ENCODE data around the gene MARS1. TPM values are rescaled to one million over a fixed set of nuclear protein-coding genes. Genes with fewer than 3 reads are reported as not detected.

The MARS1 gene
- total RNA-seq, 4 donors from 2014 or later = 37.7 to 81.1 (median 42.0) TPM

DNA sequence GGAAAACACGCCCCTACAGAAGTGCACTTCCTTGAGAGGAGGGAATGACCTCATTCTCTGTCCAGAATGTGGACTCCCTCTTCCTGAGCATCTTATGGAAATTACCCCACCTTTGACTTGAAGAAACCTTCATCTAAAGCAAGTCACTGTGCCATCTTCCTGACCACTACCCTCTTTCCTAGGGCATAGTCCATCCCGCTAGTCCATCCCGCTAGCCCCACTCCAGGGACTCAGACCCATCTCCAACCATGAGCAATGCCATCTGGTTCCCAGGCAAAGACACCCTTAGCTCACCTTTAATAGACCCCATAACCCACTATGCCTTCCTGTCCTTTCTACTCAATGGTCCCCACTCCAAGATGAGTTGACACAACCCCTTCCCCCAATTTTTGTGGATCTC lies 37.8 kb upstream of the MARS1 start:
- TF ChIP-seq, protein P1, sequence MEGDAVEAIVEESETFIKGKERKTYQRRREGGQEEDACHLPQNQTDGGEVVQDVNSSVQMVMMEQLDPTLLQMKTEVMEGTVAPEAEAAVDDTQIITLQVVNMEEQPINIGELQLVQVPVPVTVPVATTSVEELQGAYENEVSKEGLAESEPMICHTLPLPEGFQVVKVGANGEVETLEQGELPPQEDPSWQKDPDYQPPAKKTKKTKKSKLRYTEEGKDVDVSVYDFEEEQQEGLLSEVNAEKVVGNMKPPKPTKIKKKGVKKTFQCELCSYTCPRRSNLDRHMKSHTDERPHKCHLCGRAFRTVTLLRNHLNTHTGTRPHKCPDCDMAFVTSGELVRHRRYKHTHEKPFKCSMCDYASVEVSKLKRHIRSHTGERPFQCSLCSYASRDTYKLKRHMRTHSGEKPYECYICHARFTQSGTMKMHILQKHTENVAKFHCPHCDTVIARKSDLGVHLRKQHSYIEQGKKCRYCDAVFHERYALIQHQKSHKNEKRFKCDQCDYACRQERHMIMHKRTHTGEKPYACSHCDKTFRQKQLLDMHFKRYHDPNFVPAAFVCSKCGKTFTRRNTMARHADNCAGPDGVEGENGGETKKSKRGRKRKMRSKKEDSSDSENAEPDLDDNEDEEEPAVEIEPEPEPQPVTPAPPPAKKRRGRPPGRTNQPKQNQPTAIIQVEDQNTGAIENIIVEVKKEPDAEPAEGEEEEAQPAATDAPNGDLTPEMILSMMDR (IDR thresholded peaks at IDR 0.05 in 4 of 5, conservative IDR thresholded peaks at IDR 0.05 in 1 of 5) = no peak
- in situ Hi-C loops (cut with MboI; ENCODE audit: low sequenced_read_pairs in 4 of 4) = loop anchor here in 1 of 4 donors (10.0 kb wide), 2 partner anchors 135 to 185 kb away; no protein-coding TSS in a partner anchor
- Histone ChIP-seq H3K27me3 (no peaks in the 10 kb centered on the region), H3K27ac (no peak overlapping the region), H3K36me3 (no peaks in the 10 kb centered on the region), H3K9me3 (no peaks in the 10 kb centered on the region), H3K4me3 (no peak overlapping the region), H3K4me1 (peaks cover 21 to 28% of the 10 kb centered on the region in 2 donors)
- ATAC-seq (no peak), DNase-seq (no peak)
- intact Hi-C loops (cut with DNase I; ENCODE audit: low total_unique reads) = loop anchor here (5.0 to 10.0 kb wide), 3 partner anchors 33 to 245 kb away; partner anchors contain the start of gene OS9

DNA sequence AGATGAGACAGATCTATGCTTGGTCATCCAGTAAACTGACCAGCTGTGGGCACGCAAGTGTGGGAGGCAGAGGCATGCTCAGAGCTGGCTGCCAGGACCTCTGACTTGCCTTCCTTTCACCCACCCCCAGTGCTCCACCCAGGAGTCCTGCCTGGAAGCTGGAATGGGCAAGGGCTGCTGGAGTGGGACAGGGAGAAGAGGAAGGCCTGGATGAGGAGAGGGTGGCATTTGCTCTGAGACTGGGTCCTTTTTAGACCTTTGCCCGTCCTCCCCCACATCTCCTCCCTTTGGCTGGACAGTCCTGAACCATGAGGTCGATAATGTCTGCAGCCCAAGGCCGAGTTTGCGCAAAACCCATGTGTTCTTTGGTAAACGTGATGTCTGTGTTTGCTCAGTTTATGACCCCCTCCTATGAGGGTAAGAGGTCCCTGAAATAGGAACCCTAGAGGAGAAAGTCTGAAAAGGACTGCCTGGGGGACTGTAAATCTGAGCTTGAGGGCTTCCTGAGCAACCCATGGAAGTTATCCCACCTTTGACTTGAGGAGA lies 36.6 kb upstream of the MARS1 start:
- Histone ChIP-seq H3K9me3 (no peaks in the 10 kb centered on the region), H3K27ac (peak overlapping the region; percentile 81 to 92 (median 90)), H3K4me1 (peaks cover 31 to 39% of the 10 kb centered on the region in 2 donors), H3K36me3 (no peaks in the 10 kb centered on the region), H3K27me3 (no peaks in the 10 kb centered on the region), H3K4me3 (no peak overlapping the region)
- in situ Hi-C loops (cut with MboI; ENCODE audit: low sequenced_read_pairs in 4 of 4) (loop anchor here in 1 of 4 donors (10.0 kb wide), 2 partner anchors 137 to 187 kb away; no protein-coding TSS in a partner anchor), intact Hi-C loops (cut with DNase I; ENCODE audit: low total_unique reads) (loop anchor here (5.0 to 10.0 kb wide), 3 partner anchors 34 to 243 kb away; partner anchors contain the start of gene OS9)
- no peak for ATAC-seq
- no peak for DNase-seq
- TF ChIP-seq POLR2A (IDR thresholded peaks at IDR 0.05) = no peak
- TF ChIP-seq, protein P1 (IDR thresholded peaks at IDR 0.05 in 4 of 5, conservative IDR thresholded peaks at IDR 0.05 in 1 of 5) = no peak

DNA sequence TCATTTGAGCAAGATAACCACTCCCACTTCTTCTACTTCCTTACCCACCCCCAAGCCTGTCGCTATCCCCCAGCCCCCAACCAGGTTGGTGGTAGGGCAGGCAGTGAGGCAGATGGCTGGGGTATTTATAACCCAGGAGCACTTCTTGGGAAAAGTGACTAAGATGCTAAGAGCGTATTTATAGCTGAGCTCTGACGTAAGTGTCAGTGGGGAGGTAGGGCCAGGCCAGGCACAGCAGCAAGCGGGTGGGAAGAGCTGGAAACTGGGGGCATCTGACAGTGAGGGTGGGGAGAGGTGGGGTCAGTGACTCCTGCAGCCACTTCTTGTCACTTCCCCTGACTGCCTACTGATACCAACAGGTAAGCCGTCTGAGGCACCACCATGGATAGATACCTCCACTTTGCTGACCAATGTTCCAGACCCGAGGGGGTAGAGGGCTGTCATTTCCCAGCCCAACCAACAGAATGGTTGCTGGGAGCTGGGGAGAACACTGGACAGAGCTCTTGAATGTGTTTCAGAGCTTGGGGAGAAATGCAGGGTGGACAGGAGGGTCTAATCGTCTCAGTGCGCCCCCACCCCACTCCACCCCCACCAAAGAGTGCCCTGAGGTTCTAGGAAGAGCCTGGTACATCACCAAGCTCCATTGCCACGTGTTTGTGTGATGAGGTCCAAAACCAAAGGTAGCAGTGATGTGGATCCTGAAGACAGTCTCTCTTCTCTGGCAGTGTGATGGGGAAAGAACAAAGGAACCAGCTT lies 35.5 kb upstream of the MARS1 start:
- DNase-seq = peak; percentile 47 to 74
- peak; percentile 83 to 87 for ATAC-seq
- H3K27me3 ChIP-seq = no peaks in the 10 kb centered on the region
- no peaks in the 10 kb centered on the region for H3K9me3 ChIP-seq
- peak overlapping the region; percentile 81 to 92 (median 90) for H3K27ac ChIP-seq
- no peaks in the 10 kb centered on the region for H3K36me3 ChIP-seq
- intact Hi-C loops (cut with DNase I; ENCODE audit: low total_unique reads) = loop anchor here (1.0 to 10.0 kb wide), 6 partner anchors 21 to 242 kb away; partner anchors contain the start of genes OS9 and R3HDM2
- peak overlapping the region in 1 of 4 donors; percentile 26 for H3K4me3 ChIP-seq
- in situ Hi-C loops (cut with MboI; ENCODE audit: low sequenced_read_pairs in 4 of 4) = loop anchor here in 1 of 4 donors (10.0 kb wide), 2 partner anchors 138 to 188 kb away; no protein-coding TSS in a partner anchor
- peaks cover 31 to 46% of the 10 kb centered on the region in 2 donors for H3K4me1 ChIP-seq
- TF ChIP-seq, protein P1 (IDR thresholded peaks at IDR 0.05 in 4 of 5, conservative IDR thresholded peaks at IDR 0.05 in 1 of 5) = no peak
- TF ChIP-seq POLR2A (IDR thresholded peaks at IDR 0.05) = peak; percentile 54 to 66

DNA sequence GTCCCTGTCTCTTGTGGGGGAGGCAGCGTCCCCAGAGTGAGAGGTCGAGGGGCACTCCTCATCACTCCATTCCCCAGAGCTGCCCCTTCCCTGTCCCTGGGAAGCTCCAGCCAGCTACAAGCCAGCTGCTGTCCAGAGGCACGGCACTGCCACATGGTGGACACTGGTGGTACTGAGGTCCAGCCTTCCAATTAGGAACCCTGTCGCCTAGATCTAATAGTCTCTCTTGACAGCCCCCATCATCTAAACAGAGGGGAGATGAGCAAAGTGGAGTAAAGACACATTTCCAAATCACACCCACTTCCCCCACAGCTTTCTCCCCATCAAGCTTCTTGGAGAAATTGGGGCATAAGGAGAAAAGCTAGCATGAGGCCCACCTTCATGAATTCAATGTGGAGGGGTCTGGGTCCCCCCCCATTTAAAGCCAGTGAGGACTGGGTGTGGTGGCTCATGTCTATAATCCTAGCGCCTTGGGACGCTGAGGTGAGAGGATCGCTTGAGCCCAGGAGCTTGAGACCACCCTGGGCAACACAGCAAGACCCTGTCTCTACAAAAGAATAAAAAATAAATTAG lies 34.8 kb upstream of the MARS1 start:
- DNase-seq (peak; percentile 65 to 82), ATAC-seq (peak; percentile 68 to 71)
- peaks cover 31 to 51% of the 10 kb centered on the region in 2 donors for H3K4me1 ChIP-seq
- no peaks in the 10 kb centered on the region for H3K27me3 ChIP-seq
- TF ChIP-seq, protein P1 (IDR thresholded peaks at IDR 0.05 in 4 of 5, conservative IDR thresholded peaks at IDR 0.05 in 1 of 5) = peak; percentile 92 to 96 (median 95)
- TF ChIP-seq POLR2A (IDR thresholded peaks at IDR 0.05) = no peak
- H3K27ac ChIP-seq = peak overlapping the region; percentile 81 to 92 (median 90)
- intact Hi-C loops (cut with DNase I; ENCODE audit: low total_unique reads) (loop anchor here (1.0 to 10.0 kb wide), 8 partner anchors 22 to 242 kb away; partner anchors contain the start of genes OS9 and R3HDM2), in situ Hi-C loops (cut with MboI; ENCODE audit: low sequenced_read_pairs in 4 of 4) (loop anchor here in 1 of 4 donors (10.0 kb wide), 2 partner anchors 138 to 188 kb away; no protein-coding TSS in a partner anchor)
- H3K4me3 ChIP-seq = no peak overlapping the region
- H3K9me3 ChIP-seq = no peaks in the 10 kb centered on the region
- H3K36me3 ChIP-seq = no peaks in the 10 kb centered on the region

All from gastrocnemius medialis (tissue), 4 donors.